ENCODE measurements around the gene CCDC106.

- peak; percentile 63 for TF ChIP-seq POLR2AphosphoS5 (IDR thresholded peaks at IDR 0.05; ENCODE audit: low read depth, low read length)
- TF ChIP-seq POLR2A (IDR thresholded peaks at IDR 0.05; ENCODE audit: low read depth, low read length) = peak; percentile 64; the same call in 1 of the 2 replicates
- no peak for TF ChIP-seq TAF1 (IDR thresholded peaks at IDR 0.05; ENCODE audit: low read depth, low read length)
- TF ChIP-seq SPI1 (IDR thresholded peaks at IDR 0.05; ENCODE audit: low read depth, low read length) = 0 out of 2 replicates have a peak, but pooled peaks have one; percentile 24
- TF ChIP-seq POU2F2 (IDR thresholded peaks at IDR 0.05; ENCODE audit: low read depth, low read length) = no peak; the same call in 1 of the 2 replicates
Measured at GRCh38 chr19:55635856-55636440, 12.1 kb upstream of the CCDC106 start.

Data from GM12891 (cell line).